Keratinocyte (primary cell): ENCODE results near the gene B3GNT3. TPM values are rescaled to one million over a fixed set of nuclear protein-coding genes. Genes with fewer than 3 reads are reported as not detected.

Source experiments
- DNase-seq: peaks from one replicate; pipeline ENCODE4 v3.0.0-alpha.2; 2011; ENCODE audit warnings: low read depth, missing footprints, low spot score
- FAIRE-seq: peaks from 2 replicates; lab custom pipeline; 2011; peaks lifted over from hg19 to GRCh38; lab: Jason Lieb, UNC
- H2AFZ ChIP-seq: 2 replicates; pipeline ENCODE4 v1.6.0; 2012; ENCODE audit warnings: low read length, control low read depth, inconsistent platforms; ENCODE audit not compliant: control insufficient read depth
- H3K27ac ChIP-seq: 2 replicates; pipeline ENCODE4 v1.5.1; 2011; ENCODE audit warnings: low read length; ENCODE audit not compliant: control insufficient read depth, insufficient read depth
- H3K27me3 ChIP-seq: 3 replicates; pipeline ENCODE4 v1.6.0; 2011; ENCODE audit warnings: low read length; ENCODE audit not compliant: control insufficient read depth, insufficient read depth; ENCODE audit errors: extremely low read depth
- H3K36me3 ChIP-seq, 2 experiments: 2 replicates in 1 of 2; 3 replicates in 1 of 2; pipeline ENCODE4 v1.5.1; 2011; ENCODE audit warnings: low read length in 2 of 2, mild to moderate bottlenecking in 1 of 2; ENCODE audit not compliant: control insufficient read depth in 2 of 2, insufficient read depth in 2 of 2; ENCODE audit errors: extremely low read depth in 1 of 2
- H3K4me1 ChIP-seq: 3 replicates; pipeline ENCODE4 v1.5.1; 2011; ENCODE audit warnings: low read length; ENCODE audit not compliant: control insufficient read depth, insufficient read depth; ENCODE audit errors: extremely low read depth
- H3K4me2 ChIP-seq: 3 replicates; pipeline ENCODE4 v1.6.0; 2011; ENCODE audit warnings: low read depth, low read length; ENCODE audit not compliant: control insufficient read depth, insufficient read depth; ENCODE audit errors: extremely low read depth
- H3K4me3 ChIP-seq, 3 experiments: fragments of 200-600 bp in 1 of 3; sonication (generic) in 1 of 3; 2 replicates in 2 of 3; 3 replicates in 1 of 3; pipeline ENCODE4 v1.5.1; 2011 to 2016; ENCODE audit warnings: low read length in 3 of 3, mild to moderate bottlenecking in 3 of 3, control low read depth in 2 of 3, inconsistent platforms in 1 of 3, low read depth in 1 of 3, mixed read lengths in 1 of 3, mixed run types in 1 of 3, moderate library complexity in 1 of 3; ENCODE audit not compliant: control insufficient read depth in 2 of 3, insufficient read depth in 2 of 3; ENCODE audit errors: extremely low read depth in 1 of 3
- H3K79me2 ChIP-seq: 2 replicates; pipeline ENCODE4 v1.6.0; 2012; ENCODE audit warnings: low read length; ENCODE audit not compliant: control insufficient read depth, insufficient read depth
- H3K9ac ChIP-seq: 3 replicates; pipeline ENCODE4 v1.6.0; 2011; ENCODE audit warnings: low read length; ENCODE audit not compliant: control insufficient read depth, insufficient read depth; ENCODE audit errors: extremely low read depth
- H3K9me1 ChIP-seq: 3 replicates; pipeline ENCODE4 v1.6.0; 2011; ENCODE audit warnings: low read length; ENCODE audit not compliant: control insufficient read depth, insufficient read depth; ENCODE audit errors: extremely low read depth
- H3K9me3 ChIP-seq: 2 replicates; pipeline ENCODE4 v1.5.1; 2012; ENCODE audit warnings: low read depth, low read length; ENCODE audit not compliant: control insufficient read depth
- H4K20me1 ChIP-seq: 3 replicates; pipeline ENCODE4 v1.6.0; 2011; ENCODE audit warnings: low read length; ENCODE audit not compliant: control insufficient read depth, insufficient read depth; ENCODE audit errors: extremely low read depth
- EZH2 ChIP-seq: IDR thresholded peaks from one replicate; pipeline ENCODE4 v1.6.1; 2012; ENCODE audit warnings: inconsistent platforms, mild to moderate bottlenecking, low read length, moderate library complexity
- dilution Hi-C: fragments of 300-500 bp; cut with MboI; formaldehyde crosslinking; loops from one replicate; pipeline ENCODE4 v1.7.0; 2020; ENCODE audit warnings: low sequenced_read_pairs; ENCODE audit not compliant: extremely low pct_ligation_motif_present
- polyA plus RNA-seq, 5 experiments: library from polyadenylated mRNA; depleted of rRNA in 3 of 5; stranded (reverse) in 3 of 5; stranded (forward) in 1 of 5; unstranded in 1 of 5; fragments of >200 nt; gene quantifications; 1 replicate in 1 of 5; 2 replicates in 3 of 5; 3 replicates in 1 of 5; pipeline versions ENCODE4 v1.2.1 to v1.2.3, GENCODE V29; 2011 to 2012; ENCODE audit warnings: missing spikeins in 2 of 5, low read depth in 1 of 5, low replicate concordance in 1 of 5
- TF ChIP-seq, protein P1 (sequence below), 3 experiments: IDR thresholded peaks in 1 of 3; conservative IDR thresholded peaks in 1 of 3; optimal IDR thresholded peaks in 1 of 3; 2 replicates in 2 of 3; 3 replicates in 1 of 3; pipeline versions ENCODE3 to v1.5.1; 2011; ENCODE audit warnings: low read length in 3 of 3, mild to moderate bottlenecking in 3 of 3, moderate library complexity in 2 of 3, control low read depth in 1 of 3, inconsistent platforms in 1 of 3; ENCODE audit not compliant: insufficient read depth in 2 of 3; ENCODE audit errors: extremely low read depth in 1 of 3

Gene B3GNT3
- polyA plus RNA-seq, 1 donor (not counting 4 experiments of a cell fraction or from before 2014, with no cell fraction given) = 4.4 TPM

GRCh38 chr19:17748884-17749638 lies 45.9 kb upstream of the B3GNT3 start:
- no peaks in the 10 kb centered on the region for H3K79me2 ChIP-seq
- H2AFZ ChIP-seq = no peak overlapping the region
- H3K36me3 ChIP-seq = no peaks in the 10 kb centered on the region
- H3K9me3 ChIP-seq = no peaks in the 10 kb centered on the region
- FAIRE-seq (no peak), DNase-seq (no peak)
- H3K9me1 ChIP-seq = no peaks in the 10 kb centered on the region
- TF ChIP-seq, protein P1, sequence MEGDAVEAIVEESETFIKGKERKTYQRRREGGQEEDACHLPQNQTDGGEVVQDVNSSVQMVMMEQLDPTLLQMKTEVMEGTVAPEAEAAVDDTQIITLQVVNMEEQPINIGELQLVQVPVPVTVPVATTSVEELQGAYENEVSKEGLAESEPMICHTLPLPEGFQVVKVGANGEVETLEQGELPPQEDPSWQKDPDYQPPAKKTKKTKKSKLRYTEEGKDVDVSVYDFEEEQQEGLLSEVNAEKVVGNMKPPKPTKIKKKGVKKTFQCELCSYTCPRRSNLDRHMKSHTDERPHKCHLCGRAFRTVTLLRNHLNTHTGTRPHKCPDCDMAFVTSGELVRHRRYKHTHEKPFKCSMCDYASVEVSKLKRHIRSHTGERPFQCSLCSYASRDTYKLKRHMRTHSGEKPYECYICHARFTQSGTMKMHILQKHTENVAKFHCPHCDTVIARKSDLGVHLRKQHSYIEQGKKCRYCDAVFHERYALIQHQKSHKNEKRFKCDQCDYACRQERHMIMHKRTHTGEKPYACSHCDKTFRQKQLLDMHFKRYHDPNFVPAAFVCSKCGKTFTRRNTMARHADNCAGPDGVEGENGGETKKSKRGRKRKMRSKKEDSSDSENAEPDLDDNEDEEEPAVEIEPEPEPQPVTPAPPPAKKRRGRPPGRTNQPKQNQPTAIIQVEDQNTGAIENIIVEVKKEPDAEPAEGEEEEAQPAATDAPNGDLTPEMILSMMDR (optimal IDR thresholded peaks at IDR 0.05 in 1 of 3, IDR thresholded peaks at IDR 0.05 in 1 of 3, conservative IDR thresholded peaks at IDR 0.05 in 1 of 3; ENCODE audit: extremely low read depth in 1 of 3, insufficient read depth in 2 of 3, low read length in 3 of 3) = no peak
- TF ChIP-seq EZH2 = no peak
- no peak overlapping the region for H3K9ac ChIP-seq
- H3K27ac ChIP-seq = no peak overlapping the region
- no peak overlapping the region for H3K4me2 ChIP-seq
- H4K20me1 ChIP-seq = no peaks in the 10 kb centered on the region
- no peak overlapping the region for H3K4me3 ChIP-seq
- no peaks in the 10 kb centered on the region for H3K4me1 ChIP-seq
- dilution Hi-C loops = no loop called here
- H3K27me3 ChIP-seq = peaks cover 8% of the 10 kb centered on the region

GRCh38 chr19:17749912-17750317 lies 45.0 kb upstream of the B3GNT3 start:
- no peak for FAIRE-seq
- H3K27ac ChIP-seq = no peak overlapping the region
- dilution Hi-C loops = no loop called here

More at GRCh38 chr19:17749912-17750317, 45.0 kb upstream of the B3GNT3 start:
- H3K79me2 ChIP-seq = no peaks in the 10 kb centered on the region
- H3K9me3 ChIP-seq = no peaks in the 10 kb centered on the region
- peaks cover 8% of the 10 kb centered on the region for H3K27me3 ChIP-seq
- no peak for DNase-seq
- no peaks in the 10 kb centered on the region for H3K36me3 ChIP-seq
- TF ChIP-seq EZH2 = no peak
- TF ChIP-seq, protein P1 (optimal IDR thresholded peaks at IDR 0.05 in 1 of 3, IDR thresholded peaks at IDR 0.05 in 1 of 3, conservative IDR thresholded peaks at IDR 0.05 in 1 of 3; ENCODE audit: extremely low read depth in 1 of 3, insufficient read depth in 2 of 3, low read length in 3 of 3) = no peak
- no peak overlapping the region for H3K9ac ChIP-seq
- no peak overlapping the region for H3K4me3 ChIP-seq
- H3K4me1 ChIP-seq = peaks cover under 1% of the 10 kb centered on the region
- H3K9me1 ChIP-seq = no peaks in the 10 kb centered on the region
- no peak overlapping the region for H3K4me2 ChIP-seq
- no peaks in the 10 kb centered on the region for H4K20me1 ChIP-seq
- H2AFZ ChIP-seq = no peak overlapping the region
